Breast epithelium (tissue), 3 donors: ENCODE measurements around the gene TMEM207.

Experiments used
- CTCF ChIP-seq, 3 donors: fragments of 450-650 bp; IDR thresholded peaks; one replicate each; pipeline ENCODE4 v1.5.1; 2016 to 2017; ENCODE audit warnings: antibody characterized with exemption in 3 of 3, mild to moderate bottlenecking in 3 of 3, moderate library complexity in 3 of 3
- POLR2A ChIP-seq: fragments of 450-650 bp; IDR thresholded peaks from one replicate; pipeline ENCODE4 v1.6.1; 2016; ENCODE audit warnings: antibody characterized with exemption, mild to moderate bottlenecking, moderate library complexity
- POLR2AphosphoS5 ChIP-seq, 3 donors: sonication (generic); formaldehyde crosslinking; IDR thresholded peaks; one replicate each; pipeline ENCODE4 v1.6.1; 2017; ENCODE audit warnings: antibody characterized with exemption in 3 of 3

DNA sequence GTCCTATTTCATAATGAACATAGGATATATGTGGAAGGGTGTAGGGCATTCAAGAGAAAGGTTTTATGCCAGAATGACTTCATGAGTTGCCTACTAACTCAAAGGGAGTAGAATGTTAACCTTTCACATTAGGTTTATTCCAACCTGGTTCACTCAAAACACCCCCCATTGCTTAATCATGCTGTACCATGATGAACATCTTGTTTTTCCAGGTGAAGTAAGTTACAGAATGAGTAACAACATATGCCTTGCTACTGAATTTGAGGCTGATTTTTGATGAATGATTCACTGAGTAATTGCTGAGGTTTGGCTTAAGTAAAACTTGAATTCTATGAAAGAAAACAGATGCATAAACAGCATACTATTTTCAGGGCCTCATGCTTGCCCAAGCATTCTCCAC, 67.6 kb downstream of the TMEM207 start:
- TF ChIP-seq CTCF (IDR thresholded peaks at IDR 0.05): no peak
- no peak for TF ChIP-seq POLR2AphosphoS5 (IDR thresholded peaks at IDR 0.05)
- no peak for TF ChIP-seq POLR2A
